ENCODE data around the gene RASSF10. TPM values are rescaled to one million over a fixed set of nuclear protein-coding genes. Genes with fewer than 3 reads are reported as not detected.

Gene RASSF10
- total RNA-seq: not detected
- polyA plus RNA-seq: not detected

DNA sequence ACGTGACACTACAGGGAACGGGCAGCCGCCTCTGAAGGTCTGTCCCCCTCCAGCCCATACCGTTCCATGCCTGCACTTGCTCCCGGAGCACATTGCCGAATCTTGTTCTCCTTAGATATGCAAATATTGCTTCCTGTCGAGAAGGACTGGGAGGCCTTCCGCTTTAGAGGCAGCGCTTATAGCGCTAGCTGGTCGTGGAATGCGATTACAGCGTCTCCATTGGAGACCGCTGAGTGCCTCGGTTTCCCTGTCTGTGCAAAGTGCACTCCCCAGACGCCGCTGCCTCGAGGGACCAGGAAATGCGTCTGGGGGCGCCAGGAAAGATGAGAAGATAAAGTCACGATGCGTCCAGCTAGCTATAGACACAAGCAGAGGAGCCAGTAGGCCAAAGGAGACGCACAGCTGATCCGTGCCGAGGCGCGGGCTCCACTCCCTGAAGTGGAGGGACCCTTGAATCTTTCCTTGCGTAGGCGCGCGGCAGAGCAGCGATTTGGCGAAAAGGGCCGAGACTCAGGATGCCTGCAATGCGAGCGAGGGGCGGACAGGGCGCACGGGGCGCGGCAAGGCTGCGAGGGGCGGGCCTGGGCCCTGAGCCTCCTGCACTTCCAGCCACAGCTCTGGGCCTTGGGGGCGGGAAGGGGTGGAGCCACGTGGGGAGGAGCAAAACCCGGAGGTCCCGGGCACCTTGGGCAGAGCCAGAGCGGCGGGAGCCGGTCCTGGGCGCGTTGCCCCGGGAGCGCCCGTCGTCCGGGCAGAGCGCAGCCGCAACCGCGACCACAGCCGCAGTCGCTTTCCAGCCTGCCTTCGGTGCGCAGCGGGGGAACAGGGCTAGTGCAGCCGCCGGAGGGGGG, at the start of gene RASSF10:
Gene RASSF10 (plus strand): TSS at position 692 of the 851 bp plus-strand sequence. CDS start 261 bp downstream, outside the sequence.
- Mint-ChIP-seq H3K27ac (no peak within 1 kb of the TSS), H3K27me3 (peaks cover 43 to 80% of the 10 kb centered on the region in 2 donors), H3K36me3 (no peaks in the 10 kb centered on the region), H3K4me1 (peaks cover 0 to 17% (median 1%) of the 10 kb centered on the region in 3 donors), H3K9me3 (peaks cover 0 to 3% (median 0%) of the 10 kb centered on the region in 5 donors), H3K4me3 (no peak within 1 kb of the TSS)
- no peak for DNase-seq
- POLR2A ChIA-PET: no interaction called here
- H3K27me3 ChIP-seq (ENCODE audit: insufficient read depth, low read length, poor library complexity, severe bottlenecking): peaks cover 15% of the 10 kb centered on the region
- no peaks in the 10 kb centered on the region for H3K4me1 ChIP-seq (ENCODE audit: insufficient read depth, low read length)
- CTCF ChIA-PET: no interaction called here
- no peaks in the 10 kb centered on the region for H3K9me3 ChIP-seq (ENCODE audit: low read length)
- no peak within 1 kb of the TSS for H3K27ac ChIP-seq (ENCODE audit: low read depth, low read length)
- H3K36me3 ChIP-seq (ENCODE audit: insufficient read depth, low read length): no peaks in the 10 kb centered on the region
- no peak within 1 kb of the TSS for H3K4me3 ChIP-seq (ENCODE audit: low read length)

GRCh38 chr11:12961615-12962014, 47.5 kb upstream of the RASSF10 start:
- no peaks in the 10 kb centered on the region for H3K27me3 ChIP-seq (ENCODE audit: insufficient read depth, low read length, poor library complexity, severe bottlenecking)
- Mint-ChIP-seq H3K27me3 (peaks cover 7 to 37% of the 10 kb centered on the region in 2 donors), H3K9me3 (no peaks in the 10 kb centered on the region), H3K36me3 (no peaks in the 10 kb centered on the region), H3K27ac (no peak overlapping the region), H3K4me1 (no peaks in the 10 kb centered on the region), H3K4me3 (no peak overlapping the region)
- no peak overlapping the region for H3K4me3 ChIP-seq (ENCODE audit: low read length)
- H3K27ac ChIP-seq (ENCODE audit: low read depth, low read length): no peak overlapping the region
- ChIA-PET CTCF (no interaction called here), POLR2A (no interaction called here)
- no peaks in the 10 kb centered on the region for H3K9me3 ChIP-seq (ENCODE audit: low read length)
- no peaks in the 10 kb centered on the region for H3K4me1 ChIP-seq (ENCODE audit: insufficient read depth, low read length)
- no peaks in the 10 kb centered on the region for H3K36me3 ChIP-seq (ENCODE audit: insufficient read depth, low read length)
- no peak for DNase-seq

GRCh38 chr11:12962306-12962705, 46.8 kb upstream of the RASSF10 start:
- H3K27me3 ChIP-seq (ENCODE audit: insufficient read depth, low read length, poor library complexity, severe bottlenecking): no peaks in the 10 kb centered on the region
- H3K27ac Mint-ChIP-seq: no peak overlapping the region
- H3K4me1 ChIP-seq (ENCODE audit: insufficient read depth, low read length): no peaks in the 10 kb centered on the region
- H3K27ac ChIP-seq (ENCODE audit: low read depth, low read length): no peak overlapping the region
- H3K9me3 ChIP-seq (ENCODE audit: low read length): no peaks in the 10 kb centered on the region
- no peaks in the 10 kb centered on the region for H3K4me1 Mint-ChIP-seq
- no peak overlapping the region for H3K4me3 ChIP-seq (ENCODE audit: low read length)
- no peak overlapping the region for H3K4me3 Mint-ChIP-seq
- no peak for DNase-seq
- peaks cover 7 to 37% of the 10 kb centered on the region in 2 donors for H3K27me3 Mint-ChIP-seq
- CTCF ChIA-PET: no interaction called here
- no peaks in the 10 kb centered on the region for H3K36me3 ChIP-seq (ENCODE audit: insufficient read depth, low read length)
- H3K9me3 Mint-ChIP-seq: no peaks in the 10 kb centered on the region
- POLR2A ChIA-PET: no interaction called here
- no peaks in the 10 kb centered on the region for H3K36me3 Mint-ChIP-seq

- Mint-ChIP-seq H3K27me3 (peaks cover 7 to 37% of the 10 kb centered on the region in 2 donors), H3K27ac (no peak overlapping the region), H3K9me3 (no peaks in the 10 kb centered on the region), H3K36me3 (no peaks in the 10 kb centered on the region), H3K4me3 (no peak overlapping the region), H3K4me1 (no peaks in the 10 kb centered on the region)
- H3K27me3 ChIP-seq (ENCODE audit: insufficient read depth, low read length, poor library complexity, severe bottlenecking): no peaks in the 10 kb centered on the region
- no peaks in the 10 kb centered on the region for H3K9me3 ChIP-seq (ENCODE audit: low read length)
- no peaks in the 10 kb centered on the region for H3K36me3 ChIP-seq (ENCODE audit: insufficient read depth, low read length)
- no peak for DNase-seq
- ChIA-PET POLR2A (no interaction called here), CTCF (interaction anchor here (0.9 to 1.7 kb wide), 4 partner anchors 10 to 381 kb away, joined by 3 to 12 read pairs (median 4); no protein-coding TSS in a partner anchor)
- no peaks in the 10 kb centered on the region for H3K4me1 ChIP-seq (ENCODE audit: insufficient read depth, low read length)
- no peak overlapping the region for H3K27ac ChIP-seq (ENCODE audit: low read depth, low read length)
- no peak overlapping the region for H3K4me3 ChIP-seq (ENCODE audit: low read length)
Measured at GRCh38 chr11:12963051-12963450, 46.1 kb upstream of the RASSF10 start.

- Histone ChIP-seq H3K36me3 (ENCODE audit: insufficient read depth, low read length) (no peaks in the 10 kb centered on the region), H3K4me1 (ENCODE audit: insufficient read depth, low read length) (no peaks in the 10 kb centered on the region), H3K9me3 (ENCODE audit: low read length) (no peaks in the 10 kb centered on the region), H3K27me3 (ENCODE audit: insufficient read depth, low read length, poor library complexity, severe bottlenecking) (no peaks in the 10 kb centered on the region), H3K4me3 (ENCODE audit: low read length) (no peak overlapping the region), H3K27ac (ENCODE audit: low read depth, low read length) (no peak overlapping the region)
- Mint-ChIP-seq H3K27me3 (peaks cover 7 to 37% of the 10 kb centered on the region in 2 donors), H3K27ac (peak overlapping the region in 1 of 8 donors; percentile 78), H3K4me3 (no peak overlapping the region), H3K4me1 (no peaks in the 10 kb centered on the region), H3K9me3 (no peaks in the 10 kb centered on the region), H3K36me3 (no peaks in the 10 kb centered on the region)
- ChIA-PET CTCF (interaction anchor here (0.7 to 1.7 kb wide), 10 partner anchors 9 to 422 kb away, joined by 3 to 12 read pairs (median 4); no protein-coding TSS in a partner anchor), POLR2A (no interaction called here)
- peak; percentile 17 to 65 (median 31) for DNase-seq
Measured at GRCh38 chr11:12963792-12964536, 45.2 kb upstream of the RASSF10 start.

DNA sequence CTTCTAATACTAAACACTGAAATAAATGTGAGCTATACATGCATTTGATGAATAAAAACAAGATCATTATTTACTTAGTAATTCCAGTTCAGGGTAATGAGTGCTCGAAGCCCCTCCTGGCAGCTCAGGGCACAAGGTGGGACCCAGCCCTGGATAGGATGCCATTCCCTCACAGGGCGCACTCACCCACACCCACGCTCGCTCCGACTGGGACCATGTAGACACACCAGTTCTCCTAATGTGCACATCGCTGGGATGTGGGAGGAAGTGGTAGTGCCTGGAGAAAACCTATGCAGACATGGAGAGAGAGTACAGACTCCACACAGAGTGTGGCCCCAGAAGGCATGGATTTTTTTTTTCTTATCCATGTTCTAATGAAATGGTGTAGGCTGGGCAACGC, 44.5 kb upstream of the RASSF10 start:
- POLR2A ChIA-PET: no interaction called here
- H3K4me1 Mint-ChIP-seq: no peaks in the 10 kb centered on the region
- no peaks in the 10 kb centered on the region for H3K4me1 ChIP-seq (ENCODE audit: insufficient read depth, low read length)
- no peaks in the 10 kb centered on the region for H3K9me3 Mint-ChIP-seq
- H3K36me3 Mint-ChIP-seq: no peaks in the 10 kb centered on the region
- peak overlapping the region in 2 of 8 donors; percentile 36 to 40 for H3K27ac Mint-ChIP-seq
- no peak for DNase-seq
- CTCF ChIA-PET: interaction anchor here (1.1 to 1.7 kb wide), 6 partner anchors 10 to 421 kb away, joined by 3 to 12 read pairs (median 4); no protein-coding TSS in a partner anchor
- H3K36me3 ChIP-seq (ENCODE audit: insufficient read depth, low read length): no peaks in the 10 kb centered on the region
- no peak overlapping the region for H3K4me3 Mint-ChIP-seq
- H3K27me3 ChIP-seq (ENCODE audit: insufficient read depth, low read length, poor library complexity, severe bottlenecking): no peaks in the 10 kb centered on the region
- H3K27ac ChIP-seq (ENCODE audit: low read depth, low read length): no peak overlapping the region
- no peaks in the 10 kb centered on the region for H3K9me3 ChIP-seq (ENCODE audit: low read length)
- peaks cover 7 to 37% of the 10 kb centered on the region in 2 donors for H3K27me3 Mint-ChIP-seq
- H3K4me3 ChIP-seq (ENCODE audit: low read length): no peak overlapping the region

DNA sequence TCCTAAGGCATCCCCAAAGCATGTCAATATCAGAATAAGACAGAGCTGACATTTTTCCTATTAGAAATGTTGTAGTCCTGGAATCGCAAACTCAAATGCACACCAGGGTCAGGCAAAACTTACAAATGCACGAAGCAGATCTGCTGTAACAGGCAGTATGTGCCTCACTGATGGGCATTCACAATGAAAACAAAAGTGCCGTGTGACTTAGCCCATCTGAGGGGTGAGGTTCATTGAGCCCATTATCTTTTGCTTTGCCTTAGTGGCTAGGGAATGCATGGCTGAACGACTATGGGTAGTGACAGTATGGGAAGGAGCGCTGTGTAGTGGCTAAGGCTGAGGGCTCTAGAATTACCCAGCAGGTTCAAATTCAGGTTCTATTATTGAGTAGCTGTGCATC, 43.1 kb upstream of the RASSF10 start:
- no peak overlapping the region for H3K4me3 Mint-ChIP-seq
- no peak overlapping the region for H3K27ac Mint-ChIP-seq
- POLR2A ChIA-PET: no interaction called here
- CTCF ChIA-PET: no interaction called here
- no peaks in the 10 kb centered on the region for H3K4me1 ChIP-seq (ENCODE audit: insufficient read depth, low read length)
- H3K27me3 Mint-ChIP-seq: peaks cover 7 to 33% of the 10 kb centered on the region in 2 donors
- H3K27ac ChIP-seq (ENCODE audit: low read depth, low read length): no peak overlapping the region
- H3K4me3 ChIP-seq (ENCODE audit: low read length): no peak overlapping the region
- DNase-seq: no peak
- no peaks in the 10 kb centered on the region for H3K36me3 ChIP-seq (ENCODE audit: insufficient read depth, low read length)
- no peaks in the 10 kb centered on the region for H3K27me3 ChIP-seq (ENCODE audit: insufficient read depth, low read length, poor library complexity, severe bottlenecking)
- no peaks in the 10 kb centered on the region for H3K36me3 Mint-ChIP-seq
- H3K9me3 Mint-ChIP-seq: no peaks in the 10 kb centered on the region
- no peaks in the 10 kb centered on the region for H3K9me3 ChIP-seq (ENCODE audit: low read length)
- no peaks in the 10 kb centered on the region for H3K4me1 Mint-ChIP-seq

DNA sequence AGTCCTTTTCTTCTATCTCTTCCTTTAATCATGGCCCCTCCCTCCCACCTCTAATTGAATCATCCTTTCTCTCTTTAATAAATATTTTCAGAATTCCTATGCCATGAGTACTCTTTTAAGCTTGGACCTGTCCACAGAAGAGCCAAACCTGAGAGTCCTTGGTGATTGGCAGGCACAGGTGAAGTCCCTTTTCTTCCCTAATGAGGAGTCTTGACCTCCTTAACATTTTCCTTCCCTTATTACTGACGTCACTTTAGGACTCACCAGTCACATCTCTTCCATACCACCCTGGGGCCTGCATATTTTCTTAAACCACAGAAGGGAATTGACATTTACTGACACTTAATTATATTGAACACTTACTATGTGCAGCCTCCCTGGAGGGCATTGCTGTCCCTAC, 41.0 kb upstream of the RASSF10 start:
- ChIA-PET CTCF (no interaction called here), POLR2A (no interaction called here)
- H3K9me3 Mint-ChIP-seq: no peaks in the 10 kb centered on the region
- no peaks in the 10 kb centered on the region for H3K27me3 ChIP-seq (ENCODE audit: insufficient read depth, low read length, poor library complexity, severe bottlenecking)
- no peaks in the 10 kb centered on the region for H3K36me3 Mint-ChIP-seq
- no peaks in the 10 kb centered on the region for H3K4me1 Mint-ChIP-seq
- peaks cover 9 to 28% of the 10 kb centered on the region in 2 donors for H3K27me3 Mint-ChIP-seq
- no peak overlapping the region for H3K4me3 ChIP-seq (ENCODE audit: low read length)
- no peak overlapping the region for H3K4me3 Mint-ChIP-seq
- no peaks in the 10 kb centered on the region for H3K36me3 ChIP-seq (ENCODE audit: insufficient read depth, low read length)
- no peaks in the 10 kb centered on the region for H3K9me3 ChIP-seq (ENCODE audit: low read length)
- no peak for DNase-seq
- H3K27ac ChIP-seq (ENCODE audit: low read depth, low read length): no peak overlapping the region
- H3K27ac Mint-ChIP-seq: no peak overlapping the region
- H3K4me1 ChIP-seq (ENCODE audit: insufficient read depth, low read length): no peaks in the 10 kb centered on the region
